ENCODE measurements around the gene CEACAM5. TPM values are rescaled to one million over a fixed set of nuclear protein-coding genes. Genes with fewer than 3 reads are reported as not detected.
"Not testable (repeated sequence)": the region's sequence is repeated elsewhere in the genome, so short reads cannot be mapped to it uniquely, and the experiment has no call there.

Gene CEACAM5
- total RNA-seq, 1 donor: not detected

GRCh38 chr19:41753936-41754529 lies 45.6 kb downstream of the CEACAM5 start:
- TF ChIP-seq, protein P1, sequence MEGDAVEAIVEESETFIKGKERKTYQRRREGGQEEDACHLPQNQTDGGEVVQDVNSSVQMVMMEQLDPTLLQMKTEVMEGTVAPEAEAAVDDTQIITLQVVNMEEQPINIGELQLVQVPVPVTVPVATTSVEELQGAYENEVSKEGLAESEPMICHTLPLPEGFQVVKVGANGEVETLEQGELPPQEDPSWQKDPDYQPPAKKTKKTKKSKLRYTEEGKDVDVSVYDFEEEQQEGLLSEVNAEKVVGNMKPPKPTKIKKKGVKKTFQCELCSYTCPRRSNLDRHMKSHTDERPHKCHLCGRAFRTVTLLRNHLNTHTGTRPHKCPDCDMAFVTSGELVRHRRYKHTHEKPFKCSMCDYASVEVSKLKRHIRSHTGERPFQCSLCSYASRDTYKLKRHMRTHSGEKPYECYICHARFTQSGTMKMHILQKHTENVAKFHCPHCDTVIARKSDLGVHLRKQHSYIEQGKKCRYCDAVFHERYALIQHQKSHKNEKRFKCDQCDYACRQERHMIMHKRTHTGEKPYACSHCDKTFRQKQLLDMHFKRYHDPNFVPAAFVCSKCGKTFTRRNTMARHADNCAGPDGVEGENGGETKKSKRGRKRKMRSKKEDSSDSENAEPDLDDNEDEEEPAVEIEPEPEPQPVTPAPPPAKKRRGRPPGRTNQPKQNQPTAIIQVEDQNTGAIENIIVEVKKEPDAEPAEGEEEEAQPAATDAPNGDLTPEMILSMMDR (IDR thresholded peaks at IDR 0.05; ENCODE audit: extremely low read depth, low read depth, low read length): peak; percentile 85
- H2AFZ ChIP-seq (ENCODE audit: low read length): no peak overlapping the region
- H3K27ac ChIP-seq (ENCODE audit: low read depth, low read length): no peak overlapping the region
- H3K27me3 ChIP-seq (ENCODE audit: insufficient read depth, low read length): peaks cover 17% of the 10 kb centered on the region
- no peak overlapping the region for H3K4me2 ChIP-seq (ENCODE audit: insufficient read depth, low read length)
- no peak overlapping the region for H3K4me3 ChIP-seq (ENCODE audit: insufficient read depth, low read length)
- no peak for DNase-seq (ENCODE audit: insufficient read length, low spot score, missing footprints)
- no peaks in the 10 kb centered on the region for H3K36me3 ChIP-seq (ENCODE audit: insufficient read depth, low read length)
- no peaks in the 10 kb centered on the region for H3K9me3 ChIP-seq (ENCODE audit: low read depth, low read length)
- no peaks in the 10 kb centered on the region for H3K79me2 ChIP-seq (ENCODE audit: insufficient read depth, low read length)
- no peaks in the 10 kb centered on the region for H3K4me1 ChIP-seq (ENCODE audit: insufficient read depth, low read length)
- H4K20me1 ChIP-seq (ENCODE audit: insufficient read depth, low read length): no peaks in the 10 kb centered on the region

DNA sequence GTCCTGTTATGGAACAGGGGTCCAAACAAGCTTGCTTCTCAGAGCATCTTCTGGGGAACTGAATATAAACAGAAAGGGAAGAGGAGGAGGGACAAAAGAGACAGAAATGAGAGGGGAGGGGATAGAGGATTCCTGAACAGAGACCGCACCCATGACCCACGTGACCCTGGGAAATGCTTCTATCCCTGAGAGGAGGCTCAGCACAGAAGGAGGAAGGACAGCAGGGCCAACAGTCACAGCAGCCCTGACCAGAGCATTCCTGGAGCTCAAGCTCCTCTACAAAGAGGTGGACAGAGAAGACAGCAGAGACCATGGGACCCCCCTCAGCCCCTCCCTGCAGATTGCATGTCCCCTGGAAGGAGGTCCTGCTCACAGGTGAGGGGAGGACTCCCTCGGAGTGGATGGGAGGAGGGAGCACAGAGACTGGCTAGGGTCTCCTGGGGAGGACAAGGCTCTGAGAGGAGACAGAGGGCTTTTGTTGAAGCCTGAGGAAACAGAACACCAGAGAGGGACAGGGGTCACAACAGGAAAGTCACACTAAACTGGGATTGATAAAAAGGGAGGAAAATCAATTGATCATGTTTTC lies 47.0 kb downstream of the CEACAM5 start, which contains the start of gene CEACAM6:
Gene CEACAM6, plus strand, starts transcription at position 203 of the 586 bp plus-strand sequence. Its CDS starts 109 bp downstream, at position 312.
- no peak for DNase-seq (ENCODE audit: insufficient read length, low spot score, missing footprints)
- H4K20me1 ChIP-seq (ENCODE audit: insufficient read depth, low read length): no peaks in the 10 kb centered on the region
- H2AFZ ChIP-seq (ENCODE audit: low read length): no peak within 1 kb of the TSS
- H3K36me3 ChIP-seq (ENCODE audit: insufficient read depth, low read length): no peaks in the 10 kb centered on the region
- H3K4me2 ChIP-seq (ENCODE audit: insufficient read depth, low read length): no peak within 1 kb of the TSS
- no peaks in the 10 kb centered on the region for H3K9me3 ChIP-seq (ENCODE audit: low read depth, low read length)
- TF ChIP-seq, protein P1 (IDR thresholded peaks at IDR 0.05; ENCODE audit: extremely low read depth, low read depth, low read length): no peak
- H3K79me2 ChIP-seq (ENCODE audit: insufficient read depth, low read length): no peaks in the 10 kb centered on the region
- H3K27ac ChIP-seq (ENCODE audit: low read depth, low read length): no peak within 1 kb of the TSS
- no peaks in the 10 kb centered on the region for H3K4me1 ChIP-seq (ENCODE audit: insufficient read depth, low read length)
- peaks cover 20% of the 10 kb centered on the region for H3K27me3 ChIP-seq (ENCODE audit: insufficient read depth, low read length)
- no peak within 1 kb of the TSS for H3K4me3 ChIP-seq (ENCODE audit: insufficient read depth, low read length)

DNA sequence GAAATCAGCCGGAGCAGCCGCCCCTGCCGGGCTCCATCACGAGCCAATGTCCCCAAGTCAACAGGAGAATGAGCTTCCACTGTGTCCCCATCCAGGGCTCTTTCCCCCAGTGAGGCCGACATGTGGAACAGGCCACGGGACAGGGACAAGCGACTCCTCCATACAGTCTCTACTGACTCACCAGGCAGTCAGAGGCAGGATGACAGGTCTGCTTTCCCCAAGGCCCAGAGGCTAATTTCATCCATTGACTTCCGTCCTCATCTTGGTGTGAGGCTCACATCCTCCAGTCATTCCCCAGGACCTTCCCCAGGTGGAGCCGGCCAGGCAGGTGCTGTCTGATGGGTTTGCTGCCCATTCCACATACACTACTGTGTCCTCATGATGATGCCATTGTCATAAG lies 50.4 kb downstream of the CEACAM5 start:
- Histone ChIP-seq H3K79me2 (ENCODE audit: insufficient read depth, low read length) (no peaks in the 10 kb centered on the region), H3K9me3 (ENCODE audit: low read depth, low read length) (no peaks in the 10 kb centered on the region), H4K20me1 (ENCODE audit: insufficient read depth, low read length) (no peaks in the 10 kb centered on the region), H3K4me3 (ENCODE audit: insufficient read depth, low read length) (no peak overlapping the region), H3K4me2 (ENCODE audit: insufficient read depth, low read length) (no peak overlapping the region), H3K27ac (ENCODE audit: low read depth, low read length) (no peak overlapping the region), H3K27me3 (ENCODE audit: insufficient read depth, low read length) (peaks cover 4% of the 10 kb centered on the region), H3K36me3 (ENCODE audit: insufficient read depth, low read length) (no peaks in the 10 kb centered on the region), H2AFZ (ENCODE audit: low read length) (no peak overlapping the region), H3K4me1 (ENCODE audit: insufficient read depth, low read length) (no peaks in the 10 kb centered on the region)
- TF ChIP-seq, protein P1 (IDR thresholded peaks at IDR 0.05; ENCODE audit: extremely low read depth, low read depth, low read length): no peak
- no peak for DNase-seq (ENCODE audit: insufficient read length, low spot score, missing footprints)

DNA sequence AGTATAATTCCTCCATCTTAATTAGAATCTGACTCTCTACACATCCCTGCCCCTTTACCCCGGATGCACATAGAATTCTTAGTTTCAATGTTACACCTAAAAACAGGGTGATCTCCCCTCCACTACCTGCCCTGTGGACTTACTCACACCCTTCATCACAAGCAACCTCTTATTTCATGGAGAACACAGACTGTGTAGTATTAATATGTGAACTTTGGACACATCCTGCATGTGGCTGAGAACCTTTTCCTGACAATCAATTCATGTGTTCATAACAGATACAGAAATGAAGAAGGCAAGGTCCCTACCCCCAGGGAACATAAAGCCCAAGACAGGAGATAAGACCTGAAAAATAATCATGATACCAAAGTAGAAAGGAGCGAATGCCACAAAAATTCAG lies 58.7 kb downstream of the CEACAM5 start:
- Histone ChIP-seq H3K4me1 (ENCODE audit: insufficient read depth, low read length) (no peaks in the 10 kb centered on the region), H3K27me3 (ENCODE audit: insufficient read depth, low read length) (peaks cover 7% of the 10 kb centered on the region), H3K4me3 (ENCODE audit: insufficient read depth, low read length) (no peak overlapping the region), H3K27ac (ENCODE audit: low read depth, low read length) (no peak overlapping the region), H3K36me3 (ENCODE audit: insufficient read depth, low read length) (no peaks in the 10 kb centered on the region), H3K9me3 (ENCODE audit: low read depth, low read length) (no peaks in the 10 kb centered on the region), H2AFZ (ENCODE audit: low read length) (no peak overlapping the region), H3K4me2 (ENCODE audit: insufficient read depth, low read length) (no peak overlapping the region), H4K20me1 (ENCODE audit: insufficient read depth, low read length) (no peaks in the 10 kb centered on the region), H3K79me2 (ENCODE audit: insufficient read depth, low read length) (no peaks in the 10 kb centered on the region)
- DNase-seq (ENCODE audit: insufficient read length, low spot score, missing footprints): no peak
- TF ChIP-seq, protein P1 (IDR thresholded peaks at IDR 0.05; ENCODE audit: extremely low read depth, low read depth, low read length): no peak

DNA sequence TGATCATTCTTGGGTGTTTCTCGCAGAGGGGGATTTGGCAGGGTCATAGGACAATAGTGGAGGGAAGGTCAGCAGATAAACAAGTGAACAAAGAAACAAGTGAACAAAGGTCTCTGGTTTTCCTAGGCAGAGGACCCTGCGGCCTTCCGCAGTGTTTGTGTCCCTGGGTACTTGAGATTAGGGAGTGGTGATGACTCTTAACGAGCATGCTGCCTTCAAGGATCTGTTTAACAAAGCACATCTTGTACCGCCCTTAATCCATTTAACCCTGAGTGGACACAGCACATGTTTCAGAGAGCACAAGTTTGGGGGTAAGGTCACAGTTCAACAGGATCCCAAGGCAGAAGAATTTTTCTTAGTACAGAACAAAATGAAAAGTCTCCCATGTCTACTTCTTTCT lies 59.7 kb downstream of the CEACAM5 start:
- not testable (repeated sequence) for H3K36me3 ChIP-seq (ENCODE audit: insufficient read depth, low read length); H3K9me3 ChIP-seq (ENCODE audit: low read depth, low read length); H3K79me2 ChIP-seq (ENCODE audit: insufficient read depth, low read length); H4K20me1 ChIP-seq (ENCODE audit: insufficient read depth, low read length); H3K4me3 ChIP-seq (ENCODE audit: insufficient read depth, low read length); H3K27me3 ChIP-seq (ENCODE audit: insufficient read depth, low read length); DNase-seq (ENCODE audit: insufficient read length, low spot score, missing footprints); H3K4me2 ChIP-seq (ENCODE audit: insufficient read depth, low read length); H3K4me1 ChIP-seq (ENCODE audit: insufficient read depth, low read length); H2AFZ ChIP-seq (ENCODE audit: low read length); H3K27ac ChIP-seq (ENCODE audit: low read depth, low read length)

Measured in osteoblast (primary cell).